Stimulated activated CD8-positive, alpha-beta memory T cell treated with anti-CD3 and anti-CD28 coated beads, Interleukin-7, amount 100 ng/mL, for 48 hours (primary cell): ENCODE measurements around the gene ZNF280D.
"Not testable (repeated sequence)": the region's sequence is repeated elsewhere in the genome, so short reads cannot be mapped to it uniquely, and the experiment has no call there.

Experiments used
- DNase-seq, 2 donors: peaks; one replicate each; pipeline ENCODE4 v3.0.0-alpha.2; 2020; ENCODE audit warnings: low read depth in 1 of 2; ENCODE audit errors: extremely low read depth in 1 of 2

ZNF280D gene

GRCh38 chr15:56733136-56734012, at the start of gene ZNF280D:
TSS of gene ZNF280D (minus strand) at chr15:56733509. CDS start at chr15:56707109, 26,400 bp downstream.
- DNase-seq = peak; percentile 64 to 65

DNA sequence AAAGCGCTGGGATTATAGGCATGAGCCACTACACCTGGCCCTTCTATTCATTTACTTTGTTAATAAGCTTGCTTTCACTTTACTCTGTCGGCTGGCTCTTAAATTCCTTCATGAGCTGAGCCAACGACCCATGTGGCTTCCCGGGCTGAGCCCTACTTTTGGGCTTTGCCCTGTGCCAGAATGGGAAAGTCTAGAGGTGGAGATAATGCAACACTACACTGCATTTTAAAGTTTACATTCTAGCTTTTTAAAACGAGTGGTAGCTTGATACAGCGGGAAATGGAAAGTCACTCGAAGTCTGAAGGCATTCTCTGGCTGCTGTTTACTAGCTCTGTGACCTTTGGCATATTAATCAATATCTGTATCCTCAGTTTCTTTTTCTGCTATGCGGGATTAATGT, 49.0 kb upstream of the ZNF280D start:
- no peak for DNase-seq

DNA sequence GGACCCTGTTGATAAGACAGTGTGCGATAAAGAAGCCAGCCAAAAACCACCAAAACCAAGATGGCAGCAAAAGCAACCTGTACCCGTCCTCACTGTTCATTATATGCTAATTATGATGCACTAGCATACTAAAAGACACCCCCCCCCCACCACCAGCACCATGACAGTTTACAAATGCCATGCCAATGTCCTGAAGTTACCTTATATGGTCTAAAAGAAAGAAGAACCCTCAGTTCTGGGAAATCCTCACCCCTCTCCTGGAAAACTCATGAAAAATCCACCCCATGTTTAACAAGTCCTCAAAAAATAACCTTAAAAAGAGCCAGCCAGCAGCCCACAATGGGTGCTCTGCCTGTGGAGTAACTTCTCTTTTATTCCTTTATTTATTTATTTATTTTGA, 48.4 kb upstream of the ZNF280D start:
- no peak for DNase-seq

DNA sequence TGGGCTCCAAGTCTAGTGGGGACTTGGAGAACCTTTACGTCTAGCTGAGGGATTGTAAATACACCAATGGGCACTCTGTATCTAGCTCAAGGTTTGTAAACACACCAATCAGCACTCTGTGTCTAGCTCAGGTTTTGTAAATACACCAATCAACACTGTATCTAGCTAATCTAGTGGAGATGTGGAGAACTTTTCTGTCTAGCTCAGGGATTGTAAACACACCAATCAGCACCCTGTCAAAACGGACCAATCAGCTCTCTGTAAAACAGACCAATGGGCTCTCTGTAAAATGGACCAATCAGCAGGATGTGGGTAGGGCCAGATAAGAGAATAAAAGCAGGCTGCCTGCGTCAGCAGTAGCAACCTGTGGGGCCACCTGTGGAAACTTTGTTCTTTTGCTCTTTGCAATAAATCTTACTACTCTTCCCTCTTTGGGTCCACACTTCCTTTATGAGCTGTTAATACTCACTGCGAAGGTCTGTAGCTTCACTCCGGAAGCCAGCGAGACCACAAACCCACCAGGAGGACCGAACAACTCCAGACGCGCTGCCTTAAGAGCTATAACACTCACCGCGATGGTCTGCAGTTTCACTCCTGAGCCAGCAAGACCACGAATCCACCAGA, 46.9 kb upstream of the ZNF280D start:
- DNase-seq = peak in 1 of 2 donors; percentile 11

DNA sequence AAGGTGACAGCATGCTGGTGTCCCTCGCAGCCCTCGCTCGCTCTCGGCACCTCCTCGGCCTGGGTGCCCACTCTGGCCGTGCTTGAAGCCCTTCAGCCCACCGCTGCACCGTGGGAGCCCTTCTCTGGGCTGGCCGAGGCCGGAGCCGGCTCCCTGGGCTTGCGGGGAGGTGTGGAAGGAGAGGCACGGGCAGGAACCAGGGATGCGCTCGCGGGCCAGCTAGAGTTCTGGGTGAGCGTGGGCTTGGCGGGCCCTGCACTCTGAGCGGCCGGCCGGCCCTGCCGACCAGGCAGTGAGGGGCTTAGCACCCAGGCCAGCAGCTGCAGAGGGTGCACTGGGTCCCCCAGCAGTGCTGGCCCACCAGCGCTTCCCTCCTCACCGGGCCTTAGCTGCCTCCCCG, 46.1 kb upstream of the ZNF280D start:
- DNase-seq = not testable (repeated sequence)

GRCh38 chr15:56778761-56779160, 45.5 kb upstream of the ZNF280D start:
- DNase-seq = no peak

DNA sequence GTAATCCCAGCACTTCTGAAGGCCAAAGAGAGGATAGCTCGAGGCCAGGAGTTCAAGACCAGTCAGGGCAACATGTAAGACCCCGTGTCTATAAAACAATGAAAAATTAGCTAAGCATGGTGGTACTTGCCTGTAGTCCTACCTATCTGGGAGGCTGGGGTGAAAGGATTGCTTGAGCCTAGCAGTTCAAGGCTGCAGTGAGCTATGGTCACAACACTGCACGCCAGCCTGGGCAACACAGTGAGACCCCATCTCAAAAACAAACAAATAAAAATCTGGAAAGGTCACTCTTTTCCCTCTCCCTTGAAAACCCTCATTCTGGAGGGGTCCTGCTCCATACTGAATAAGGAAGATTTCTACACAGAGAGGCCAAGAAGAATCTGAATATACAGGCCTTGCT, 43.5 kb upstream of the ZNF280D start:
- no peak for DNase-seq

DNA sequence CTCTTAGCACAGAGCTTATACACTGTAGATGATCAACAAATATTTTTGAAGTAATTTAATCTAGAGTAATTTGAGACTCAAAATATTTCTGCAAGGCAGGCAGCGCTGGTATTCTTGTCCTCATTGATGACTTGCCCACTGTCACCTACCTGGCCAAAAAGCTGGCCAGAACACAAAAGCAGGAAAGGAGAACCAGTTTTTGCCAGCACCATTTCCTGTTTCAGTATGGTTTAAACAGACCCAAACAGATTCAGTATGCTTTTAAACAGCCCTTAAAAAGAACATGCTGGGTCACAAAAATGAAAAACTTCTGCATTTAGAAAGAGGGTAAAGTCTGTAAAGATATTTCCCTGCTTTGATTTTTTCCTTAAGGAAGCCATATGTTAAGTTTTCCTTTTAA, 42.3 kb upstream of the ZNF280D start:
- no peak for DNase-seq

DNA sequence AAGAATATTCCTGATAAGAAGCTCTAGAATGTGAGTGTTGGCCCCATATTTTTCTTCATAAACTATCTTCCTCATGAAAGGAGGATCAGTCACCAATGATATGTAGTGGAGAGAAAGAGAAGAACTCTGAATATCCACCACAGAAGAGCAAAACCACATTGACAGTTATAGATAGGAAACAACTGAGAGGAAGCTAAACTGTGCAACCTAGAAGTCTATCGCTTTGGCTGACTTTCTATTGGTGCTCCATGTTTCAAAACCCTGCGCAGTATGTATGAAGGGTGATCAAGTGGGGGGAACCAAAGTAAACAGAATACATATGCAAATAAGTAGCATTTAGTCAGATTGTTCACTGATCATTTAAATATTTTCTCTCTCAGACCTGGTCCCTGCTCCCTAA, 41.0 kb upstream of the ZNF280D start:
- no peak for DNase-seq

- no peak for DNase-seq
These were observed 39.7 kb upstream of the ZNF280D start for GRCh38 chr15:56772868-56773639.

DNA sequence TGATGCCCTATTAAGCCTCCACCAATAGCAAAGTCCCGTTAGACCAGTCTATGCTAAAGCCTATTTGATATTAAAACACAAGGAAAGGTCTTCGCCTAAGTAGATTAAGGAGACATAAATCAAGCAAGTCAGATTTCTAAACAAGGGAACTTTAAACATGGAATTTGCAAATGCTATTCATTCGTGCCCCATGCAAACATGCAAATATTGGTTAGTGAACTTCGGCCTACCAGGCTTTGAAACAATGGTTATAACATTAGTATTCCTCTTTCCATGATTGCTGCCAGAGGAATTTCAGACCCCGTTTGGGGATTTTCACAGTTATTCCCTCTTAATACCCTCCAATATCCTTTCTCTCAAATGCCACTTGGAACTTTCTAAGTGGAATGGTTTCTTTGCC, 36.9 kb upstream of the ZNF280D start:
- DNase-seq = no peak

- no peak for DNase-seq
These were observed 34.0 kb upstream of the ZNF280D start for GRCh38 chr15:56767315-56767714.

- DNase-seq = no peak
These were observed 31.9 kb upstream of the ZNF280D start for GRCh38 chr15:56765251-56765650.

- no peak for DNase-seq
These were observed 30.0 kb upstream of the ZNF280D start for GRCh38 chr15:56763141-56763895.

GRCh38 chr15:56760186-56760585, 26.9 kb upstream of the ZNF280D start:
- no peak for DNase-seq

GRCh38 chr15:56759450-56759845, 26.1 kb upstream of the ZNF280D start:
- DNase-seq = no peak

DNA sequence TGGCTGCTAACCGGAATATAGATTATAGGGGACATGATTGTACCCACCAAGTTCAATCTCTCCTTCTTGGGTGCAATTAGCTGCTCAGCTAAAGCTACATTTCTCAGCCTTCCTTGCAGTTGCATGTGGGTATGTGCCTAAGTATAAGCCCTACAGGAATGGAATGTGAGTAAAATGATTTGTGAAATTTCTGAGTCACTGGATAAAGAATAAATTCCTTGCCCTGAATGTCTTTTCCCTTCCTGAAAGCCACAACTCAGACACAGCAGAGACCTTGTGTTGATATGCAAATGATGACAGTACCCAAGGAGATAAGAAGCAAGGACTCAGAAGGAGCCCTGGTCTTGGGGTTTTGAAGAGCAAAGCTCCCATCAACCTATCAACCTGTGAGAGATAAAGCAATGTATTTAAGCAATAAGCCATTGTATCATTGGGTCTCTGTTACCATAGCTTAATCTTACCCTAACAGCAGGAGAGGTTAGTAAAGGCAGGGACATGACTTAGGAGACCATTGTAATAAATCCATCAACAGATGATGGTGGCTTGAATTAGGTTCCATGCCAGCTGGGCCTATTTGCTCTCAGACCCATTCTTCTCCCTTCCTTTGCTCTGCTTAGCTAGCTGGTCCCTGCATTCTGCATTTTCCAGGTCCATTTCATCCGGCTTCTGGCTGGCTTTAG, 25.6 kb upstream of the ZNF280D start:
- no peak for DNase-seq

DNA sequence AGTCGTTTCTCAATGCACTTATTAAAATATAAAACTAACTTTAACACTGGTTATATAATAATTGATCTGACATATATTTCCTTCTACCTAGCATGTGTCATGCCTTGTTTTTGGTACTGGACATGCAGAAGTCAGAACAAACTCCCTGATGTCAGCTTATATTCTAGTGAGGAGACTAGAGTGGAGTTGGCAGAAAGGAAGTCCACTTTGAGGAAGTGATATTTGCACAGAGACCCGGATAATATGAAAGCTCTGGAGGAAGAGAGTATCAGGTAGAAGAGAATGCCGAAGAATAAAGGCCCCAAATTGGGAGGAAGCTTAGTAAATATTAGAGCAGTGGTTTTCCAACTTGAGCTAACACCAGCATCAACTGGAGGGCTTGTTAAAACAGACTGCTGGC, 24.6 kb upstream of the ZNF280D start:
- DNase-seq = no peak

DNA sequence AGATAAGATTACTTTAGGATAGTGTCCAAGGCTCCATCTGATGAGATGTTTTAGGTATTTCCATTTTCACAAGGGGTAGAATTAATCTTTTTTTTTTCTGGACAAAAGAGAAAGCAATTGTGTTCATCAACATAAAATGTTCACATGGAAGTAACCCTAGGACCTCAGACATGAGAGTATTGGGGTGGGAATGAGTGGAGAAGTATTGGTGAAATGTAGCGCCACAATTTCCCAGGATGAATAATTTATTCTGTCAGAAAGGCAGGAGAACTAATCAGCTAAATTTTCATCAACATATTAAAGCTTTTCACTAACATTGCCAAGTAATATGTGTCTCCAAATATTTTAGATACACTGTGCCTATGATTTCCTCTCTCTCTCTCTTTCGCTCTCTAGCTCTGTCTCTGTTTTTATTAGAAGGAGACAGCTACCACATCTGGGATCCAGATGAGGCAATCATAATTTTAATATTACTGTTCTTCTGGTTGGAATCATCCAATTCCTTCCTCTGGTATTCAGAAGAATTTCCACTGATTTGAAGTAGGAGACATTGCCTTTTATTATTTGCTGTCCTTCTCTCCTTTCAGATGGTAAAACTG, 21.6 kb upstream of the ZNF280D start:
- no peak for DNase-seq

GRCh38 chr15:56752986-56753385, 19.7 kb upstream of the ZNF280D start:
- no peak for DNase-seq
